GM20000 (cell line): ENCODE data around the gene CFAP65.
A peak's percentile ranks its signal among the peaks of the same experiment; 100 is the strongest.

Experiments
- DNase-seq: peaks from one replicate; pipeline ENCODE4 v3.0.0; 2012; ENCODE audit warnings: low spot score
- CTCF ChIP-seq: IDR thresholded peaks from 2 replicates; pipeline ENCODE4 v1.5.1; 2012; ENCODE audit warnings: mild to moderate bottlenecking, control low read depth; ENCODE audit errors: extremely low read depth, missing control alignments

CFAP65 gene

GRCh38 chr2:219059725-219060682 is 18.7 kb upstream of the CFAP65 start:
- no peak for TF ChIP-seq CTCF
- peak; percentile 45 for DNase-seq

- no peak for TF ChIP-seq CTCF
These were observed 18.0 kb upstream of the CFAP65 start for GRCh38 chr2:219059375-219059724.

GRCh38 chr2:219058541-219059374 is 17.4 kb upstream of the CFAP65 start:
- DNase-seq: peak; percentile 45
- no peak for TF ChIP-seq CTCF

More at GRCh38 chr2:219059375-219059724, 18.0 kb upstream of the CFAP65 start:
- DNase-seq: peak; percentile 40

- peak; percentile 96 for TF ChIP-seq CTCF
- DNase-seq: peak; percentile 94
These were observed 16.6 kb upstream of the CFAP65 start for GRCh38 chr2:219057709-219058540.

GRCh38 chr2:219056896-219057708 is 15.8 kb upstream of the CFAP65 start:
- peak; percentile 40 for DNase-seq
- no peak for TF ChIP-seq CTCF

GRCh38 chr2:219056176-219056895 is 15.0 kb upstream of the CFAP65 start:
- no peak for TF ChIP-seq CTCF
- DNase-seq: no peak
